ENCODE data around the gene WNT2. TPM values are rescaled to one million over a fixed set of nuclear protein-coding genes. Genes with fewer than 3 reads are reported as not detected.

Gene WNT2
- polyA plus RNA-seq, 1 donor from 2014 or later, result not detected

DNA sequence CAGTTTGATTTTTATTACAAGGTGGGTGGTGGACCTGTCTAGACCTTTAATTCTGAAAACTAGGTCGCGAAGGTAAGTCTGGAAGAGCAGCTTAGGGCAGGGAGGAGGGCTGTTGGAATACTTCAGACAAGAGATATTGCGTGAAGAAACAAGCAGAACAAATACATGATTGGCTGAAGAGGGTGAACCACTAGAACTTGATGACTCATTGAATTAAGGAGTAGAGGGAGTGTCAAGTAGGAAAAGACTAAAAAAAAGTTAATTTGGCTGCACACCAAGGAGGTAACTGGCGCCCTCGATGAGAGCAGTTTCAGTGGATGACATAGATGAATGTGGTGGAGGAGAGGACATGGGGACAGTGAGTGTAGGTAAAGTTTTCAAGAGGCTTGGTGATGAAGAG lies 41.3 kb downstream of the WNT2 start:
- Histone ChIP-seq H3K27ac (ENCODE audit: low read length) (no peak overlapping the region), H3F3A (ENCODE audit: insufficient read depth, low read length, poor library complexity, severe bottlenecking) (no peaks in the 10 kb centered on the region), H3K79me2 (replicated peaks; ENCODE audit: insufficient read depth, low read length) (no peaks in the 10 kb centered on the region), H3K27me3 (ENCODE audit: insufficient read depth, low read depth, low read length) (no peaks in the 10 kb centered on the region), H2AFZ (ENCODE audit: low read depth, low read length) (no peak overlapping the region), H3K4me2 (ENCODE audit: low read length) (no peak overlapping the region), H4K20me1 (ENCODE audit: insufficient read depth) (no peaks in the 10 kb centered on the region), H3K9me2 (ENCODE audit: insufficient read depth, low read length) (no peaks in the 10 kb centered on the region), H3K9me3 (ENCODE audit: low read length) (no peaks in the 10 kb centered on the region), H3K9ac (ENCODE audit: low read length) (no peak overlapping the region), H3K4me3 (ENCODE audit: low read length) (no peak overlapping the region), H3K36me3 (ENCODE audit: insufficient read depth, low read length) (no peaks in the 10 kb centered on the region)
- TF ChIP-seq EZH2 (IDR thresholded peaks at IDR 0.05; ENCODE audit: borderline replicate concordance, insufficient read depth, low read length, poor library complexity, severe bottlenecking) (no peak), EP300 (conservative IDR thresholded peaks at IDR 0.05; ENCODE audit: poor library complexity, severe bottlenecking) (no peak), TAF1 (IDR thresholded peaks at IDR 0.05; ENCODE audit: low read depth) (no peak), RAD21 (conservative IDR thresholded peaks at IDR 0.05) (no peak), SMC3 (conservative IDR thresholded peaks at IDR 0.05; ENCODE audit: poor library complexity) (no peak), MXI1 (conservative IDR thresholded peaks at IDR 0.05; ENCODE audit: poor library complexity, severe bottlenecking) (no peak), POLR2AphosphoS5 (IDR thresholded peaks at IDR 0.05) (no peak)
- TF ChIP-seq, protein P1, sequence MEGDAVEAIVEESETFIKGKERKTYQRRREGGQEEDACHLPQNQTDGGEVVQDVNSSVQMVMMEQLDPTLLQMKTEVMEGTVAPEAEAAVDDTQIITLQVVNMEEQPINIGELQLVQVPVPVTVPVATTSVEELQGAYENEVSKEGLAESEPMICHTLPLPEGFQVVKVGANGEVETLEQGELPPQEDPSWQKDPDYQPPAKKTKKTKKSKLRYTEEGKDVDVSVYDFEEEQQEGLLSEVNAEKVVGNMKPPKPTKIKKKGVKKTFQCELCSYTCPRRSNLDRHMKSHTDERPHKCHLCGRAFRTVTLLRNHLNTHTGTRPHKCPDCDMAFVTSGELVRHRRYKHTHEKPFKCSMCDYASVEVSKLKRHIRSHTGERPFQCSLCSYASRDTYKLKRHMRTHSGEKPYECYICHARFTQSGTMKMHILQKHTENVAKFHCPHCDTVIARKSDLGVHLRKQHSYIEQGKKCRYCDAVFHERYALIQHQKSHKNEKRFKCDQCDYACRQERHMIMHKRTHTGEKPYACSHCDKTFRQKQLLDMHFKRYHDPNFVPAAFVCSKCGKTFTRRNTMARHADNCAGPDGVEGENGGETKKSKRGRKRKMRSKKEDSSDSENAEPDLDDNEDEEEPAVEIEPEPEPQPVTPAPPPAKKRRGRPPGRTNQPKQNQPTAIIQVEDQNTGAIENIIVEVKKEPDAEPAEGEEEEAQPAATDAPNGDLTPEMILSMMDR (IDR thresholded peaks at IDR 0.05; ENCODE audit: poor library complexity, severe bottlenecking), result no peak
- TF ChIP-seq, protein P2, sequence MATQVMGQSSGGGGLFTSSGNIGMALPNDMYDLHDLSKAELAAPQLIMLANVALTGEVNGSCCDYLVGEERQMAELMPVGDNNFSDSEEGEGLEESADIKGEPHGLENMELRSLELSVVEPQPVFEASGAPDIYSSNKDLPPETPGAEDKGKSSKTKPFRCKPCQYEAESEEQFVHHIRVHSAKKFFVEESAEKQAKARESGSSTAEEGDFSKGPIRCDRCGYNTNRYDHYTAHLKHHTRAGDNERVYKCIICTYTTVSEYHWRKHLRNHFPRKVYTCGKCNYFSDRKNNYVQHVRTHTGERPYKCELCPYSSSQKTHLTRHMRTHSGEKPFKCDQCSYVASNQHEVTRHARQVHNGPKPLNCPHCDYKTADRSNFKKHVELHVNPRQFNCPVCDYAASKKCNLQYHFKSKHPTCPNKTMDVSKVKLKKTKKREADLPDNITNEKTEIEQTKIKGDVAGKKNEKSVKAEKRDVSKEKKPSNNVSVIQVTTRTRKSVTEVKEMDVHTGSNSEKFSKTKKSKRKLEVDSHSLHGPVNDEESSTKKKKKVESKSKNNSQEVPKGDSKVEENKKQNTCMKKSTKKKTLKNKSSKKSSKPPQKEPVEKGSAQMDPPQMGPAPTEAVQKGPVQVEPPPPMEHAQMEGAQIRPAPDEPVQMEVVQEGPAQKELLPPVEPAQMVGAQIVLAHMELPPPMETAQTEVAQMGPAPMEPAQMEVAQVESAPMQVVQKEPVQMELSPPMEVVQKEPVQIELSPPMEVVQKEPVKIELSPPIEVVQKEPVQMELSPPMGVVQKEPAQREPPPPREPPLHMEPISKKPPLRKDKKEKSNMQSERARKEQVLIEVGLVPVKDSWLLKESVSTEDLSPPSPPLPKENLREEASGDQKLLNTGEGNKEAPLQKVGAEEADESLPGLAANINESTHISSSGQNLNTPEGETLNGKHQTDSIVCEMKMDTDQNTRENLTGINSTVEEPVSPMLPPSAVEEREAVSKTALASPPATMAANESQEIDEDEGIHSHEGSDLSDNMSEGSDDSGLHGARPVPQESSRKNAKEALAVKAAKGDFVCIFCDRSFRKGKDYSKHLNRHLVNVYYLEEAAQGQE (IDR thresholded peaks at IDR 0.05; ENCODE audit: borderline replicate concordance), result no peak

DNA sequence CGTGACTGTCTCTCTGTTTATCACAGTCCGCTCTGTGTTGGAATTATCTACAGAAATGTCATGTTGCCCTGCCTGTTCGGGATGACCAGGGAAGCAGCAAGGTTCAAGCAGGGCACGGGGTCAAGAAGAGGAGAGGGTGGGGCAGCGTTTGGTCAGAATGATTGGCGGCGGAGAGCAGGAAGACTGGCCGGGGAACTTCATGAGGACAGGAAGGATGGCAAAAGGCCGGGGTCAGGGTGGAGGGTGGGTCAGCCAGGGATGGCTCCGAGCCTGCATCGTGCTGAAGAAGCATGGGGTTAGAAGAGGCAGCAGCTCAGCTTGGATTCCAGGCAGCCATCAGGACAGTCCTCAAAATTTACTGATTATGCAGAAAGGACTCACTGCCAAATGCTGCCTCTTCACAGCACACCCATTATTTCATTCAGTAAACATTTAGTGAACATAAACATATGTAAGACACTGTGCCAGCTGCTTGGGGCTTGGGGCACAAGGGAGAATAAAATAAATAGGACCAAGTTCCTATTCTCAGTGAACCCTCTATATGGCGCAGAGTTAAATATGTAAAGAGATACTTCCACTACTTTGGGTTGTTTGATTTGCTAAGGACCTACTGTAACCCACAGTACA lies 42.8 kb downstream of the WNT2 start:
- Histone ChIP-seq H3K9me3 (ENCODE audit: low read length) (no peaks in the 10 kb centered on the region), H4K20me1 (ENCODE audit: insufficient read depth) (no peaks in the 10 kb centered on the region), H3K9ac (ENCODE audit: low read length) (no peak overlapping the region), H2AFZ (ENCODE audit: low read depth, low read length) (no peak overlapping the region), H3K9me2 (ENCODE audit: insufficient read depth, low read length) (no peaks in the 10 kb centered on the region), H3K4me2 (ENCODE audit: low read length) (no peak overlapping the region), H3K36me3 (ENCODE audit: insufficient read depth, low read length) (no peaks in the 10 kb centered on the region), H3K27me3 (ENCODE audit: insufficient read depth, low read depth, low read length) (no peaks in the 10 kb centered on the region), H3F3A (ENCODE audit: insufficient read depth, low read length, poor library complexity, severe bottlenecking) (no peaks in the 10 kb centered on the region), H3K79me2 (replicated peaks; ENCODE audit: insufficient read depth, low read length) (no peaks in the 10 kb centered on the region), H3K4me3 (ENCODE audit: low read length) (no peak overlapping the region), H3K27ac (ENCODE audit: low read length) (no peak overlapping the region)
- TF ChIP-seq MXI1 (conservative IDR thresholded peaks at IDR 0.05; ENCODE audit: poor library complexity, severe bottlenecking) (no peak), RAD21 (conservative IDR thresholded peaks at IDR 0.05) (no peak), SMC3 (conservative IDR thresholded peaks at IDR 0.05; ENCODE audit: poor library complexity) (no peak), POLR2AphosphoS5 (IDR thresholded peaks at IDR 0.05) (no peak), EP300 (conservative IDR thresholded peaks at IDR 0.05; ENCODE audit: poor library complexity, severe bottlenecking) (no peak), EZH2 (IDR thresholded peaks at IDR 0.05; ENCODE audit: borderline replicate concordance, insufficient read depth, low read length, poor library complexity, severe bottlenecking) (no peak), TAF1 (IDR thresholded peaks at IDR 0.05; ENCODE audit: low read depth) (no peak)
- TF ChIP-seq, protein P2 (IDR thresholded peaks at IDR 0.05; ENCODE audit: borderline replicate concordance), result no peak
- TF ChIP-seq, protein P1 (IDR thresholded peaks at IDR 0.05; ENCODE audit: poor library complexity, severe bottlenecking), result no peak
